ENCODE results near the gene HSPA1L.

HSPA1L gene

DNA sequence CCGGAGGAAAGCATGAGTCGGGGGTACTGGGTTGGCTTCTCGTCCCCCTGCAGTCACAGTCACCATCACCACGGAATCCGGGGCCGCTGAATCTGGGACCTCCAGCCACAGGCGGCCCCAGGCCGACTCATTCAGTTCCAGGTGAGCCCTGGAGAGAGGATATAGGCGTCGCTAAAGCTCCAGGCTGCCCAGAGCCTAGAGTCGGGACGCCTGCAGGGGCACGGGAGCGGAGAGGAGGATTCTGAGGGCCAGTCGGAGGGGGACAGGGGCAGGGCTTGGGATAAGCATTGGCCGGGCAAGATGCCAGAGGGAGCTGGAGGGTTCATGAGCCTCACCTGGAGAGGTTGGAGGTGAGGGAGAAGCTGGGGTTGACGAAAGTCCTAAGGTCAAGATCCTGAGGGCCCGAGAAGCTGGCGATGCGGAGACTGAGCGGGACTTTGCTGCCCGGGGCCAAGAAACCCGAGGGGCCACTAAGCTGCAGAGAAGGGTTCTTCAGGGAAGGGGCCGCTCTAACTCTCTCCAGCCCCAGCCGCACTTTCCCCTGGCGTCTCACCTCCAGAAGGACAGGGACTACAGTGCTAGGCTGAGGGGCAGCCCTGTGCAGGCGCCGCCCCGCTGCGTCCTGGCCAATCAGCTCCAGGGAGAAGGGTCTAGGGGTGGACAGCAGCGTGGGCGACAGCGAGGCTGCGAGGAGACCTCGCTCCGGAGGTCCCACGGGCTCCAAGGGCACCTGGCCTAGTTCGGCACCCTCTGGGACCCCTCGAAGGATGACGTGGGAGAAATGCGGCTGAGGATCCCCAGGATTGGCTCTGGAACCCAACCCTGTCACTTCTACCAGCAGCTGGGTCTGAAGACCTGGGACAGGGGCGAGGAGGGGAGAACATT is 48.9 kb downstream of the HSPA1L start:
- peaks cover 0 to 10% (median 3%) of the 10 kb centered on the region in 5 donors for H3K36me3 ChIP-seq (ENCODE audit: control insufficient read depth in 5 of 5, insufficient read depth in 5 of 5, low read length in 5 of 5)
- H3K27me3 ChIP-seq (ENCODE audit: control insufficient read depth in 5 of 5, insufficient read depth in 4 of 5, low read length in 5 of 5), result no peaks in the 10 kb centered on the region
- no peaks in the 10 kb centered on the region for H3K9me3 ChIP-seq (ENCODE audit: control insufficient read depth in 5 of 5, low read length in 5 of 5)
- H3K4me3 ChIP-seq (ENCODE audit: low read depth in 1 of 5, low read length in 5 of 5), result peak overlapping the region; percentile 31 to 58 (median 40)
- H3K27ac ChIP-seq (ENCODE audit: low read depth, low read length), result no peak overlapping the region
- H3K9ac ChIP-seq (ENCODE audit: low read length in 5 of 5), result peak overlapping the region in 2 of 5 donors; percentile 47 to 52
- peaks cover 4 to 33% (median 15%) of the 10 kb centered on the region in 5 donors for H3K4me1 ChIP-seq (ENCODE audit: control insufficient read depth in 5 of 5, insufficient read depth in 5 of 5, low read length in 5 of 5)

- Histone ChIP-seq H3K9me3 (ENCODE audit: control insufficient read depth in 5 of 5, low read length in 5 of 5) (no peaks in the 10 kb centered on the region), H3K27me3 (ENCODE audit: control insufficient read depth in 5 of 5, insufficient read depth in 4 of 5, low read length in 5 of 5) (no peaks in the 10 kb centered on the region), H3K4me1 (ENCODE audit: control insufficient read depth in 5 of 5, insufficient read depth in 5 of 5, low read length in 5 of 5) (peaks cover 4 to 33% (median 15%) of the 10 kb centered on the region in 5 donors), H3K9ac (ENCODE audit: low read length in 5 of 5) (no peak overlapping the region), H3K36me3 (ENCODE audit: control insufficient read depth in 5 of 5, insufficient read depth in 5 of 5, low read length in 5 of 5) (peaks cover 1 to 16% (median 4%) of the 10 kb centered on the region in 5 donors), H3K27ac (ENCODE audit: low read depth, low read length) (no peak overlapping the region), H3K4me3 (ENCODE audit: low read depth in 1 of 5, low read length in 5 of 5) (no peak overlapping the region)
Observed at GRCh38 chr6:31765559-31765909, 49.5 kb downstream of the HSPA1L start.

DNA sequence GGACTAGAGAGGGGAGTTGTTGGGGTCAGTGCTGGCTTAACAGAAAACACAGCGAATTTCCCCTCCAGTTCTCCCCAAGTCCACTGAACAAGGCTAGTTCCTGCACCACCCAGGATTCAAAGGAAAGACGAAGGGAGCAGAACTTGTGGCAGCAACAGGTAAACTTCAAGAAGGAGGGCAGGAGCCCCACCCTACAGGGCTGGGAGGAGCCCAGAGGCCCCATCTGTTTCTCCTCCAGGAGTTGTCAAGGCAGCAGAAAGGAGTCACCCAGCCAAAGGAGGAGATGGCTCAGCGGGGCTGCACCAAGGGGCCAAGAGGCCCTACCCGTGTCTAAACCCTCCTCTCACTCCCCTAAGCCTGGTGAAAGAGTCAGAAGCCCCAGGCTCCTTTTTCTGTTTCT is 50.9 kb downstream of the HSPA1L start:
- H3K9ac ChIP-seq (ENCODE audit: low read length in 5 of 5), result no peak overlapping the region
- H3K4me3 ChIP-seq (ENCODE audit: low read depth in 1 of 5, low read length in 5 of 5), result no peak overlapping the region
- peaks cover 4 to 24% (median 13%) of the 10 kb centered on the region in 5 donors for H3K4me1 ChIP-seq (ENCODE audit: control insufficient read depth in 5 of 5, insufficient read depth in 5 of 5, low read length in 5 of 5)
- H3K27ac ChIP-seq (ENCODE audit: low read depth, low read length), result no peak overlapping the region
- H3K27me3 ChIP-seq (ENCODE audit: control insufficient read depth in 5 of 5, insufficient read depth in 4 of 5, low read length in 5 of 5), result no peaks in the 10 kb centered on the region
- no peaks in the 10 kb centered on the region for H3K9me3 ChIP-seq (ENCODE audit: control insufficient read depth in 5 of 5, low read length in 5 of 5)
- H3K36me3 ChIP-seq (ENCODE audit: control insufficient read depth in 5 of 5, insufficient read depth in 5 of 5, low read length in 5 of 5), result peaks cover 3 to 29% (median 12%) of the 10 kb centered on the region in 5 donors

- Histone ChIP-seq H3K9ac (ENCODE audit: low read length in 5 of 5) (no peak overlapping the region), H3K27me3 (ENCODE audit: control insufficient read depth in 5 of 5, insufficient read depth in 4 of 5, low read length in 5 of 5) (no peaks in the 10 kb centered on the region), H3K4me3 (ENCODE audit: low read depth in 1 of 5, low read length in 5 of 5) (no peak overlapping the region), H3K9me3 (ENCODE audit: control insufficient read depth in 5 of 5, low read length in 5 of 5) (no peaks in the 10 kb centered on the region), H3K4me1 (ENCODE audit: control insufficient read depth in 5 of 5, insufficient read depth in 5 of 5, low read length in 5 of 5) (peaks cover 4 to 24% (median 13%) of the 10 kb centered on the region in 5 donors), H3K27ac (ENCODE audit: low read depth, low read length) (no peak overlapping the region), H3K36me3 (ENCODE audit: control insufficient read depth in 5 of 5, insufficient read depth in 5 of 5, low read length in 5 of 5) (peaks cover 3 to 35% (median 12%) of the 10 kb centered on the region in 5 donors)
Observed at GRCh38 chr6:31763619-31763940, 51.5 kb downstream of the HSPA1L start.

DNA sequence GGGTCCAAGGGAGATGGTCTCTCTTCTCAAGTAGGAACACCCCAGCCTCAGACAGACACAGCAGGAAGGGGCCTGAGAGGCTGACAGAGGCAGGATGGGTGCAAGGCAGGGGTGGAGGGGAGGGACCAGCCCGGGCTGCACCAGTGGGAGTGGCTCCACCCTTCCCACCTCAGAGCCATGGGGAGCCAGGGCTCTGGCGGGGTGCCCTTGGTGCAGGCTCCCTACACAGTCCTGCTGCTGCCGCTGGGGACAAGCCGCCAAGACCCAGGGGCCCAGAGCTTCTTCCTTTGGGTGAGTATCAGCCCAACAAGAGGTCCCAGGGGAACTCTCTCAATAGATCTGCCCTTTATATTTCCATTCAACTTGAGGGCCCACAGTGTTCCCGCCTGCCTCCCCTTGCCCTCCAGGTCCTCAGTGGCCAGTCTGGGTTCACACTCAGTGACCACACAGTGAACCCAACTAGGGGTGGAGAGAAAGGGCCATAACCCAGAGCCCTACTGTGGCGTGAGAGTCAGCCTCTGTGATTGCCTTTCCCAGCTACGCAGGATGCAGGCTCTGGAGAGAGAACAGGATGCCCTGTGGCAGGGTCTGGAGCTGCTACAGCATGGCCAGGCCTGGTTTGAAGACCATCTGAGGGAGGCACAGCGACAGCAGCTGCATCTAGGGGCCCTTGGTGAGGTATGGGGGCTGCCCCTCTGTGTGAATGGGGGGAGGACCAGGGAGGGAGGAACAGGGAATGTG is 52.0 kb downstream of the HSPA1L start:
- no peaks in the 10 kb centered on the region for H3K27me3 ChIP-seq (ENCODE audit: control insufficient read depth in 5 of 5, insufficient read depth in 4 of 5, low read length in 5 of 5)
- no peak overlapping the region for H3K27ac ChIP-seq (ENCODE audit: low read depth, low read length)
- H3K9me3 ChIP-seq (ENCODE audit: control insufficient read depth in 5 of 5, low read length in 5 of 5), result no peaks in the 10 kb centered on the region
- H3K9ac ChIP-seq (ENCODE audit: low read length in 5 of 5), result no peak overlapping the region
- peaks cover 4 to 21% (median 13%) of the 10 kb centered on the region in 5 donors for H3K4me1 ChIP-seq (ENCODE audit: control insufficient read depth in 5 of 5, insufficient read depth in 5 of 5, low read length in 5 of 5)
- H3K36me3 ChIP-seq (ENCODE audit: control insufficient read depth in 5 of 5, insufficient read depth in 5 of 5, low read length in 5 of 5), result peaks cover 3 to 37% (median 12%) of the 10 kb centered on the region in 5 donors
- H3K4me3 ChIP-seq (ENCODE audit: low read depth in 1 of 5, low read length in 5 of 5), result no peak overlapping the region

GRCh38 chr6:31762356-31762755 is 52.7 kb downstream of the HSPA1L start, which contains the start of gene SAPCD1:
SAPCD1 (plus strand) TSS chr6:31762656; CDS start chr6:31763055, 399 bp downstream.
- no peak within 1 kb of the TSS for H3K4me3 ChIP-seq (ENCODE audit: low read depth in 1 of 5, low read length in 5 of 5)
- H3K4me1 ChIP-seq (ENCODE audit: control insufficient read depth in 5 of 5, insufficient read depth in 5 of 5, low read length in 5 of 5), result peaks cover 4 to 21% (median 13%) of the 10 kb centered on the region in 5 donors
- no peaks in the 10 kb centered on the region for H3K9me3 ChIP-seq (ENCODE audit: control insufficient read depth in 5 of 5, low read length in 5 of 5)
- no peak within 1 kb of the TSS for H3K27ac ChIP-seq (ENCODE audit: low read depth, low read length)
- H3K9ac ChIP-seq (ENCODE audit: low read length in 5 of 5), result no peak within 1 kb of the TSS
- H3K36me3 ChIP-seq (ENCODE audit: control insufficient read depth in 5 of 5, insufficient read depth in 5 of 5, low read length in 5 of 5), result peaks cover 3 to 37% (median 12%) of the 10 kb centered on the region in 5 donors
- H3K27me3 ChIP-seq (ENCODE audit: control insufficient read depth in 5 of 5, insufficient read depth in 4 of 5, low read length in 5 of 5), result no peaks in the 10 kb centered on the region

DNA sequence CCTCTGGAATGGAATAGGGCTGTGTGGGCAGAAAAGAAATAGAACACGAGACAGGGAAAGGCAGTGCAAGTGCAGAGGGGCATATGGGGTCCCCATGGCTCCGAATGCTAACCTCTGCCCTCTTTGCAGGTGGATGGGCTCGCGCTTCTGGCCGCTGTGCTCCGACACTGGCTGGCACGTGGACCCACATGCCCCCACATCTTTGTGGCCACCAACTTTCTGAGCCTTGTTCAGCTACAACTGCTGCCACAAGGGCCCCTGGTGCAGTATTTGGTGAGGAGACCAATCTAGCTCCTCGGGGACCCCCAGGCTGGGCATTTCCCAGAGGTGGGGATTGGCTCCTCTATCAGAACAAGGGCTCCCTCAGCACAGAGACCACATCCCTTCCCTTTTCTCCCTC is 53.7 kb downstream of the HSPA1L start:
- Histone ChIP-seq H3K27me3 (ENCODE audit: control insufficient read depth in 5 of 5, insufficient read depth in 4 of 5, low read length in 5 of 5) (no peaks in the 10 kb centered on the region), H3K27ac (ENCODE audit: low read depth, low read length) (no peak overlapping the region), H3K36me3 (ENCODE audit: control insufficient read depth in 5 of 5, insufficient read depth in 5 of 5, low read length in 5 of 5) (peaks cover 3 to 37% (median 12%) of the 10 kb centered on the region in 5 donors), H3K4me1 (ENCODE audit: control insufficient read depth in 5 of 5, insufficient read depth in 5 of 5, low read length in 5 of 5) (peaks cover 2 to 15% (median 11%) of the 10 kb centered on the region in 5 donors), H3K9me3 (ENCODE audit: control insufficient read depth in 5 of 5, low read length in 5 of 5) (no peaks in the 10 kb centered on the region), H3K9ac (ENCODE audit: low read length in 5 of 5) (no peak overlapping the region), H3K4me3 (ENCODE audit: low read depth in 1 of 5, low read length in 5 of 5) (no peak overlapping the region)

- H3K4me3 ChIP-seq (ENCODE audit: low read depth in 1 of 5, low read length in 5 of 5), result no peak overlapping the region
- H3K27ac ChIP-seq (ENCODE audit: low read depth, low read length), result no peak overlapping the region
- H3K9me3 ChIP-seq (ENCODE audit: control insufficient read depth in 5 of 5, low read length in 5 of 5), result no peaks in the 10 kb centered on the region
- no peak overlapping the region for H3K9ac ChIP-seq (ENCODE audit: low read length in 5 of 5)
- peaks cover under 1 to 10% (median 5%) of the 10 kb centered on the region in 5 donors for H3K4me1 ChIP-seq (ENCODE audit: control insufficient read depth in 5 of 5, insufficient read depth in 5 of 5, low read length in 5 of 5)
- no peaks in the 10 kb centered on the region for H3K27me3 ChIP-seq (ENCODE audit: control insufficient read depth in 5 of 5, insufficient read depth in 4 of 5, low read length in 5 of 5)
- peaks cover 3 to 37% (median 12%) of the 10 kb centered on the region in 5 donors for H3K36me3 ChIP-seq (ENCODE audit: control insufficient read depth in 5 of 5, insufficient read depth in 5 of 5, low read length in 5 of 5)
Observed at GRCh38 chr6:31760790-31761189, 54.3 kb downstream of the HSPA1L start.
